NCI-H2081 treated with DMSO at 0.1 percent for 48 hours (cell line): ENCODE measurements around the gene CARD6.
"Not testable (repeated sequence)": the region's sequence is repeated elsewhere in the genome, so short reads cannot be mapped to it uniquely, and the experiment has no call there.

Experiments
- DNase-seq: peaks from one replicate; lab custom pipeline; 2025; lab: John Stamatoyannopoulos, UW

CARD6 gene

DNA sequence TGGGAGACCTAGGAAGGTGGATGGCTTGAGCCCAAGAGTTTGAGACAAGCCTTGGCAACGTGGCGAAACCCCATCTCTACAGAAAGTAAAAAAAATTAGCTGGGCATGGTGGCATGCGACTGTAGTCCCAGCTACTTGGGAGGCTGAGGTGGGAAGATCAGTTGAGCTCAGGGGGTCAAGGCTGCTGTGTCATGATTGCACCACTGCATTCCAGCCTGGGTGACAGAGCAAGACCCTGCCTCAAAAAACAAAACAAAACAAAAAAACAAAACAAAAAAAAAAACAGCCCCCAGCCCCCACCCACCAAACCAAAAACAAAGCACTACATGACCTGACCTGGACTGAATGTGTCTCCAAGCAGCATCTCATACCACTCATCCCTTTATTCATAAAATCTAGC lies 34.8 kb downstream of the CARD6 start:
- DNase-seq: no peak

DNA sequence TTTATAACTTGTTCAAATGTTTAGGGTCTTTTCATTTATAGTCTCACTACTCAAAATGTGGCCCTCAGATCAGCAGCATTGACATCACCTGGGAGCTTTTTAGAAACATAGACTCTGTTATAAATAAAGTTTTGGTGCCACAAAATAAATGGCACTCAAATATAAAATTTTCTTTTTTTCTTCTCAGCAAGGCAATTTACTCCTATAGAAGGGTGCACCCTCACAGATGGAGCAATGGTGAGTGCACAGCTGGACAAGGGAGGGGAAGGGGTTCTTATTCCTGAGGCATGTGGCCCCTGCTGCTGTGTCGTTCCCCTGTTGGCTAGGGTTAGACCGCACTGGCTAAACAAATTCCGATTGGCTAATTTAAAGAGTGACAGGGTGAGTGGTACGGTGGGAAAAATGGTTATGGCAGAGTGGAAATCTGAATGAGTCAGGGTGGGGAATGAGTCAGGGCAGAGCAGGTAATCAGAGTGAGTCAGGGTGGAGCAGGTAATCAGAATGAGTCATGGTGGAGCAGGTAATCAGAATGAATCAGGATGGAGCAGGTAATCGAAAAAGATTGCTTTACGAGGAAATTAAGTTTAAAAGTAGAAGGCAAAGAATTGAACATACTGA lies 36.3 kb downstream of the CARD6 start:
- no peak for DNase-seq

DNA sequence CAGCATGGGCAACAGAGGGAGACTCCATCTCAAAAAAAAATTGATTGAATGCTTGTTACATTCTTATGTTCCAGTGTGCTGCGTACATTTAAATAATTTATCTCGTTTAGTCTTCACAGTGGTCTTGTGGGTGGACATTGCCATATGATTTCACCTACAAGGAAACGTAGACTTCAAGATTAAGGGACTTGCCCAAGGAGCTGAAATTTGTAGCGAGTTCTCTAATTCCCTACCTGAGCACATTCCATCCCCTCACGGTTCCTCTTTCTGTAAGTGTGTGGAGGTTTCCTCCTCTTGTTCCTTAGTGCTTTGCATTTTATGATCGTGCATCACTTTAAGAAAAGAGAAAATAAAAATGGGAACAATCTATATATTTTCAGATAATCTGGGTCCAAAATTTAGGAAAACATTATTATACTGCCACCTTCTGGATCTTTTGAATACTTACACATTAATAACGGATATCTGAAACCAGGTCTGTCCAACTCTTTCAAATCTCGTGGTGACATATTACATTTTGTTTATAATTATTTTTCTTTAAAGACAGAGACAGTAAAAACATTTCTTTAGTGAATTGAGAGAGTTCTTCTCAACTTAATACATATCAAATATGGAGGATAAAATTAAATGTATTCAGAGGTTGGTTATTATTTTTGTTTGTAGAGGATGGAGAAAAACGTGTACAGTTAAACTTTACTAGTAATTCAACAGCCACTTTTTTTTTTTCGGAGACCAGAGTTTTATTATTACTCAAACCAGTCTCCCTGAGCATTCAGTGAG lies 38.2 kb downstream of the CARD6 start:
- DNase-seq: peak; percentile 28

DNA sequence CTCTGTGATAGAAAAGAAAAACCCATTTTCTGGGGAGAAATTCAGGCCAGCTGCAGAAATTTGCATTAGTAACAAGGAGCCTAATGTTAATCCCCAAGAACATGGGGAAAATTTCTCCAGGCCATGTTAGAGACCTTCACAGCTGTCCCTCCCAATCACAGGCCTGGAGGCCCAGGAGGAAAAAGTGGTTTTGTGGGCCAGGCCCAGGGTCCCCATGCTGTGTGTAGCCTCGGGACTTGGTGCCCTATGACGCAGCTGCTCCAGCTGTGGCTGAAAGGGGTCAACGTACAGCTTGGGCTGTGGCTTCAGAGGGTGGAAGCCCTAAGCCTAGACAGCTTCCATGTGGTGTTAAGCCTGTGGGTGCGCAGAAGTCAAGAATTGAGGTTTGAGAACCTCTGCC lies 41.1 kb downstream of the CARD6 start:
- DNase-seq: no peak

DNA sequence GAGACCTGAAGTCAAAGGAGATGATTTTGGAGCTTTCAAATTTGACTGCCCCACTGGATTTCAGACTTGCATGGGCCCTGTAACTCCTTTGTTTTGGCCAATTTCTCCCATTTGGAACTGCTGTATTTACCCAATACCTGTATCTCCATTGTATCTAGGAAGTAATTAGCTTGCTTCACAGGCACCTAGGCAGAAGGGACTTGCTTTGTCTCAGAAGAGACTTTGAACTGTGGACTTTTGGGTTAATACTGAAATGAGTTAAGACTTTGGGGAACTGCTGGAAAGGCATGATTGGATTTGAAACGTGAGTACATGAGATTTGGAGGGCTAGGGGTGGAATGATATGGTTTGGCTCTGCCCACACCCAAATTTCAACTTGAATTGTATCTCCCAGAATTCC lies 41.9 kb downstream of the CARD6 start:
- not testable (repeated sequence) for DNase-seq

DNA sequence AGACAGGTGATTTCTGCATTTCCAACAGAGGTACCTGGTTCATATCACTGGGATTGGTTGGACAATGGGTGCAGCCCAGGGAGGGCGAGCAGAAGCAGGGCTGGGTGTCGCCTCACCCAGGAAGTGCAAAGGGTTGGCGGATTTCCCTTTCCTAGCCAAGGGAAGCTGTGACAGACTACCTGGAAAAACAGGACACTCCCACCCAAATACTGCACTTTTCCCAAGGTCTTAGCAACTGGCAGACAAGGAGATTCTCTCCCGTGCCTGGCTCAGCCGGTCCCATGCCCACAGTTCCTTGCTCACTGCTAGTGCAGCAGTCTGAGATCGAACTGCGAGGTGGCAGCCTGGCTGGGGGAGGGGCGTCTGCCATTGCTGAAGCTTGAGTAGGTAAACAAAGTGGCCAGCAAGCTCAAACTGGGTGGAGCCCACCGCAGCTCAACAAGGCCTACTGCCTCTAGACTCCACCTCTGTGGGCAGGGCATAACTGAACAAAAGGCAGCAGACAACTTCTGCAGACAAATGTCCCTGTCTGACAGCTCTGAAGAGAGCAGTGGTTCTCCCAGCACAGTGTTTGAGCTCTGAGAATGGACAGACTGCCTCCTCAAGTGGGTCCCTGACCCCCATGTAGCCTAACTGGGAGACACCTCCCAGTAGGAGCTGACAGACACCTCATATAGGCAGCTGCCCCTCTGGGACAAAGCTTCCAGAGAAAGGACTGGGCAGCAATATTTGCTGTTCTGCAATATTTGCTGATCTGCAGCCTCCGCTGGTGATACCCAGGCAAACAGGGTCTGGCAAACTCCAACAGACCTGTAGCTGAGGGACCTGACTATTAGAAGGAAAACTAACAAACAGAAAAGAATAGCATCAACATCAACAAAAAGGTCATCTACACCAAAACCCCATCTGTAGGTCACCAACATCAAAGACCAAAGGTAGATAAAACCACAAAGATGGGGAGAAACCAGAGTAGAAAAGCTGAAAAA lies 54.6 kb downstream of the CARD6 start:
- not testable (repeated sequence) for DNase-seq

DNA sequence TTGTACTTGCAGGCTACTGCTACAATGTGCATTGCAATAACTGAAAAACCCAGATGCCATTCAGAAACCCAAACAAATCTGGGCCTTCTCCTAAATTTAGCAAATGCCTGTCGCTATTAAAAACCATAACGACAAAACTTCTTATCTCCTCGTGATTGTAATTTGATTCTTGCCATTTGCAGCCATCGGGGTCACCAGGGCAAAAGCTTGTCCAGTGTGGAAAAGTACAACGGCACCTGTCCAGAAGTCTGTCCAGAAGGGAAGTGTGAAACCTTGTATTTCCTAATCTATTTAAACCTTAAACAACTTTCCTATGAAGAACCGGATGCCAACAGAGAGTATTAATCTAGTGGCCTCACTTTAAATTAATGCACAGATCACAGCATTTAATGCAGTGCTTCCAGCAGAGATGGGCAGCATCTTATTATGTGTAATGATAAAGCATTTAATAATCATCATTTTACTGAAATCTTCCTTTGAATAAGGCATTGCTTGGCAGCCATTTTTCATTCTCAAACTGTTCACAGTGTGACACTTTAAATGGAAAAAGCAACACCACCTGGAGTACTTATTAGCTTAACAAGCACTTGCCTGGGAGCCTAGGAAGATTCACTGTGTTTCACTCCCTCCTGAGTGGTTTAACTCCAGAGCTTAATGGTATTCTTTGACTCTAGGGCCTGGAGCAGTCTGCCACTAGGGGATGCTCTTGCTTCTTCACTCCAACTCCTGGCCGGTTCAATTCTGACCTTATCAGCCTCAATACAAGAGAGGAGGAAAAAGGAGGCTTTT lies 63.2 kb downstream of the CARD6 start:
- peak; percentile 26 for DNase-seq

DNA sequence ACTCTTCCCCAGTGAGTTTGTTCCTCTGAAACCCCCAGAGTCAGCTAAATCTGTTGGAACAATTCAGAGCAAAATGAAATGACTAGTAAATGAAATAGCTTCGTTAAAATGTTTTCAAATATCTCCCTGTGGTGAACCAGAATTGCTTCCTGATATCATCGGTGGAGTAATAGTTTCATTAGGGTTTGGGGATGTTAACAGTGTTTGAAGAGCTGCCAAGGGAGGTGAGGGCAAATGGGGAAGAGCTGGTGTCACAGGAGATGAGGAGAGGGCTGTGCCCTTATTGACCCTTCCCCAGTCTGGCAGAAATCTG lies 63.8 kb downstream of the CARD6 start:
- DNase-seq: no peak

DNA sequence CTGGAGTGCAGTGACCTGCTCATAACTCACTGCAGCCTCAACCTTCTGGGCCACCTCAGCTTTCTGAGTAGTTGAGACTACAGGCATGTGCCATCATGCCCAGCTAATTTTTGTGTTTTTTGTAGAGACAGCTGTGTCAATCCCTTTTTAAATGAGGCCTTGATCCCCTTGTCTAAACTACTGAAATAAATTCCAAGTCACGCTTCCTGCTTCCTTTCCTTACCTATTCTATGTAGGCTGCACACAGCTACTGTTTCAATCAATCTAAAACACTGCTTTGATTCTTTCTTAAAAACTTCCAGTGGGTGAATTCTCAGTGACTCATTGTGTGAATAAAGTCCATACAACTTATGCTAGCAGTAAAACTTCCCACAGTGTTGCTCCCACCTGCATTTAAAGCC lies 65.2 kb downstream of the CARD6 start:
- no peak for DNase-seq

DNA sequence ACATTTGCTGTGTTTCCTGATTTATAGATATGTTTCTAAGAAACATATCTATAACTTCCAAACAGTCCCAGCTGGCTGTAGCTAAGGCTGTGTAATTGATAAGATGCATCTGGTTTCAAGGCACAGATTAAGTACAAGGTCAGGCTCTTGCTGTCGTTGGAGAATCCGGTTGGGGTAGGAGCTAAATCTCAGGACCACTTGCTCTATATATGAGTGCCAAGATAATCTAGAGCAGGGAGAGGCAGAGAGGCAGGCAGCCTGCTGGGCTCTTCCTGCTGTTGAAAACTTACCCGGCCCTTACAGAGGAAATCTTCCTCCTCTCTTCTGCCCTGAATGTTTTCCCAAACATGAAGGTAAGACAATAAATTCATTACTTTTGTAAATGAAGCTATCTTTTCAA lies 68.1 kb downstream of the CARD6 start, which contains the start of gene C7:
C7 (plus strand) TSS at position 234 of the 400 bp plus-strand sequence; CDS start at position 348, 114 bp downstream.
- DNase-seq: no peak

DNA sequence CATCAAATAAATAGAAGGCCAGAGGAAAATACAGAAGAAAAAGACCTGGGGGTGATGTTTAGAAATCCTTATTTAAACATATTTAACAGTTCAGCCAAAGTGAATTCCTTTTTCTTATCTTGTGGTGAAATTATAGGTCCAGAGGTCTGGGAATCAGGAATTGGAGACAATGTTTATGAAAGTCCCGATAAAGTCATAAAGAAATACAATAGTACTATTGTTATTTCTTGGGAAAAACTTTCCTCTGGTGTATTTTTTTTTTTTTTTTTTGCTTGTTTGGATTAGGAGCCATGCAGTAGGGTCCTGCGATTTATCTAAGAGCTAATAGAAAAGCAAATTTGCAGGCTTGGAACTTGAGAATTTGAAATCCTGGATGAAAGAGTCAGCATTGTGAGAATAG lies 68.6 kb downstream of the CARD6 start:
- DNase-seq: no peak
